Endothelial cell of umbilical vein (primary cell): ENCODE measurements around the gene STARD3NL. TPM values are rescaled to one million over a fixed set of nuclear protein-coding genes. Genes with fewer than 3 reads are reported as not detected.

Source experiments
- BruUV-seq: library from RNA; stranded (reverse); fragments of 400-500 nt; replicated peaks from 2 replicates; lab custom pipeline; 2021; lab: Mats Ljungman, UMichigan
- CTCF ChIA-PET: fragments of 300-600, 350-600 bp; sonication (Branson Sonifier 250); formaldehyde crosslinking; loops from one replicate; lab custom pipeline; 2021; ENCODE audit warnings: antibody characterized with exemption, inconsistent platforms; lab: Charles Lee
- POLR2A ChIA-PET: fragments of 300-600, 350-600 bp; sonication (Branson Sonifier 250); formaldehyde crosslinking; loops from one replicate; lab custom pipeline; 2021; ENCODE audit warnings: antibody characterized with exemption, inconsistent platforms; lab: Charles Lee
- DNase-seq: peaks from one replicate; pipeline ENCODE4 v3.0.0-alpha.2; 2011; ENCODE audit warnings: low read depth, low spot score
- FAIRE-seq: peaks from 2 replicates; lab custom pipeline; 2011; peaks lifted over from hg19 to GRCh38; lab: Jason Lieb, UNC
- H2AFZ ChIP-seq: 2 replicates; pipeline ENCODE4 v1.6.0; 2012; ENCODE audit warnings: low read depth, low read length, control low read depth, inconsistent platforms
- H3K27ac ChIP-seq: 2 replicates; pipeline ENCODE4 v1.5.1; 2011; ENCODE audit warnings: low read depth, mild to moderate bottlenecking, control low read depth, low read length, moderate library complexity; ENCODE audit not compliant: insufficient read depth
- H3K27me3 ChIP-seq, 2 experiments: 2 replicates each; pipeline versions ENCODE4 v1.6.0 to v1.6.1; 2011; ENCODE audit warnings: low read length in 2 of 2, mixed read lengths in 1 of 2; ENCODE audit not compliant: control insufficient read depth in 2 of 2, insufficient read depth in 2 of 2
- H3K36me3 ChIP-seq, 2 experiments: 2 replicates in 1 of 2; 3 replicates in 1 of 2; pipeline ENCODE4 v1.5.1; 2011; ENCODE audit warnings: low read length in 2 of 2, mild to moderate bottlenecking in 1 of 2, moderate library complexity in 1 of 2; ENCODE audit not compliant: control insufficient read depth in 2 of 2, insufficient read depth in 2 of 2; ENCODE audit errors: extremely low read depth in 1 of 2
- H3K4me1 ChIP-seq: 3 replicates; pipeline ENCODE4 v1.5.1; 2011; ENCODE audit warnings: mild to moderate bottlenecking, low read length; ENCODE audit not compliant: control insufficient read depth, insufficient read depth; ENCODE audit errors: extremely low read depth
- H3K4me2 ChIP-seq: 2 replicates; pipeline ENCODE4 v1.6.1; 2011; ENCODE audit warnings: low read length, control low read depth, mixed read lengths; ENCODE audit not compliant: insufficient read depth
- H3K4me3 ChIP-seq, 3 experiments: fragments of 200-600 bp in 1 of 3; sonication (generic), shearing (Covaris generic) in 1 of 3; replicated peaks in 1 of 3; 2 replicates each; pipeline ENCODE4 v1.5.1; 2011 to 2016; ENCODE audit warnings: control low read depth in 3 of 3, low read length in 3 of 3, mild to moderate bottlenecking in 2 of 3, inconsistent platforms in 1 of 3, low read depth in 1 of 3, moderate library complexity in 1 of 3; ENCODE audit not compliant: insufficient read depth in 1 of 3
- H3K79me2 ChIP-seq: 2 replicates; pipeline ENCODE4 v1.6.0; 2012; ENCODE audit warnings: low read length, inconsistent platforms; ENCODE audit not compliant: control insufficient read depth, insufficient read depth
- H3K9ac ChIP-seq: replicated peaks from 2 replicates; pipeline ENCODE3; 2011; ENCODE audit warnings: low read length, control low read depth; ENCODE audit not compliant: insufficient read depth; ENCODE audit errors: extremely low read depth
- H3K9me1 ChIP-seq: replicated peaks from 3 replicates; pipeline ENCODE4 v1.6.0; 2011; ENCODE audit warnings: mild to moderate bottlenecking, low read length; ENCODE audit not compliant: control insufficient read depth, insufficient read depth; ENCODE audit errors: extremely low read depth
- H3K9me3 ChIP-seq: replicated peaks from 2 replicates; pipeline ENCODE4 v1.5.1; 2012; ENCODE audit warnings: low read length, inconsistent platforms; ENCODE audit not compliant: control insufficient read depth, insufficient read depth
- H4K20me1 ChIP-seq: replicated peaks from 2 replicates; pipeline ENCODE3; 2011; ENCODE audit warnings: mild to moderate bottlenecking, low read length; ENCODE audit not compliant: control insufficient read depth, insufficient read depth; ENCODE audit errors: extremely low read depth
- CTCF ChIP-seq, 2 donors: IDR thresholded peaks; 1 replicate in 1 of 2; 2 replicates in 1 of 2; pipeline ENCODE4 v1.5.1; 2011; ENCODE audit warnings: low read length in 2 of 2, mild to moderate bottlenecking in 2 of 2, moderate library complexity in 2 of 2, control low read depth in 1 of 2, inconsistent platforms in 1 of 2, low read depth in 1 of 2; ENCODE audit not compliant: insufficient read depth in 1 of 2; ENCODE audit errors: extremely low read depth in 1 of 2
- EZH2 ChIP-seq: IDR thresholded peaks from 2 replicates; pipeline ENCODE4 v1.6.1; 2012; ENCODE audit warnings: borderline replicate concordance, low read depth, mild to moderate bottlenecking, moderate library complexity, low read length, inconsistent platforms; ENCODE audit not compliant: severe bottlenecking
- FOS ChIP-seq: IDR thresholded peaks from 2 replicates; pipeline ENCODE4 v1.6.1; 2011; ENCODE audit warnings: mild to moderate bottlenecking, low read length, moderate library complexity, borderline replicate concordance; ENCODE audit not compliant: insufficient read depth
- GATA2 ChIP-seq: IDR thresholded peaks from 2 replicates; pipeline ENCODE4 v1.7.0; 2011; ENCODE audit warnings: low read depth, mild to moderate bottlenecking, moderate library complexity, mixed read lengths, low read length; ENCODE audit not compliant: insufficient read length, insufficient read depth
- JUN ChIP-seq: IDR thresholded peaks from 2 replicates; pipeline ENCODE4 v1.6.1; 2011; ENCODE audit warnings: borderline replicate concordance, low read depth; ENCODE audit not compliant: insufficient read length, insufficient read depth
- MAX ChIP-seq: IDR thresholded peaks from 2 replicates; pipeline ENCODE4 v1.6.1; 2011; ENCODE audit not compliant: insufficient read depth, insufficient read length
- MYC ChIP-seq: IDR thresholded peaks from one replicate; pipeline ENCODE4 v1.6.1; 2011; ENCODE audit warnings: mild to moderate bottlenecking, low read depth, low read length
- POLR2A ChIP-seq: IDR thresholded peaks from 2 replicates; pipeline ENCODE4 v1.6.1; 2012; ENCODE audit warnings: low read depth, mild to moderate bottlenecking, control low read depth, low read length
- POLR2AphosphoS5 ChIP-seq: IDR thresholded peaks from 2 replicates; pipeline ENCODE4 v1.6.1; 2012; ENCODE audit warnings: low read depth, mild to moderate bottlenecking, control low read depth, low read length, moderate library complexity; ENCODE audit not compliant: insufficient read depth
- dilution Hi-C: fragments of 300-500 bp; cut with MboI; formaldehyde crosslinking; loops from one replicate; pipeline ENCODE4 v1.15.0; 2019; ENCODE audit warnings: low sequenced_read_pairs; ENCODE audit not compliant: extremely low pct_ligation_motif_present
- intact Hi-C: fragments of 100-400 bp; cut with micrococcal nuclease; formaldehyde crosslinking; loops from one replicate; pipeline ENCODE4 v1.10.0; 2022
- polyA plus RNA-seq, 4 experiments: library from polyadenylated mRNA; depleted of rRNA in 3 of 4; stranded (reverse) in 3 of 4; unstranded in 1 of 4; fragments of >200 nt; gene quantifications; 2 replicates each; pipeline versions ENCODE4 v1.2.1 to v1.2.3, GENCODE V29; 2011 to 2012; ENCODE audit warnings: missing spikeins in 1 of 4
- total RNA-seq: library from RNA; stranded (reverse); gene quantifications from 2 replicates; pipeline ENCODE4 v1.2.3, GENCODE V29; 2021

Gene STARD3NL
- total and polyA plus RNA-seq, 2 donors (not counting 3 experiments of a cell fraction or from before 2014, with no cell fraction given), result 52.8 to 73.6 TPM

GRCh38 chr7:38229884-38230642 is 52.0 kb downstream of the STARD3NL start:
- POLR2A ChIA-PET, result no interaction called here
- Histone ChIP-seq H2AFZ (no peak overlapping the region), H3K4me1 (no peaks in the 10 kb centered on the region), H3K4me2 (no peak overlapping the region), H3K36me3 (peaks cover 18 to 19% of the 10 kb centered on the region in 2 experiments), H3K9me1 (no peaks in the 10 kb centered on the region), H4K20me1 (no peaks in the 10 kb centered on the region), H3K4me3 (no peak overlapping the region), H3K9me3 (no peaks in the 10 kb centered on the region), H3K27ac (no peak overlapping the region), H3K27me3 (no peaks in the 10 kb centered on the region), H3K79me2 (no peaks in the 10 kb centered on the region), H3K9ac (no peak overlapping the region)
- TF ChIP-seq MAX (no peak), EZH2 (no peak), GATA2 (no peak), JUN (no peak), FOS (no peak), MYC (no peak), POLR2AphosphoS5 (no peak), POLR2A (no peak), CTCF (IDR thresholded peaks at IDR 0.05; ENCODE audit: extremely low read depth in 1 of 2, insufficient read depth in 1 of 2, low read depth in 1 of 2, low read length in 2 of 2) (no peak)
- no peak for FAIRE-seq
- intact Hi-C loops (no loop called here), dilution Hi-C loops (no loop called here)
- BruUV-seq, result TSS peak; percentile 15
- CTCF ChIA-PET, result interaction anchor here (1.5 to 2.1 kb wide), 2 partner anchors 14 to 88 kb away, joined by 8 to 9 read pairs; no protein-coding TSS in a partner anchor
- no peak for DNase-seq
